K562 (cell line): ENCODE data around the gene PGP. TPM values are rescaled to one million over a fixed set of nuclear protein-coding genes. Genes with fewer than 3 reads are reported as not detected.

Experiments
- CBFA2T2 ChIP-seq: fragments of 450-650 bp; conservative IDR thresholded peaks from 2 replicates; pipeline ENCODE4 v1.6.1; 2017; ENCODE audit warnings: mild to moderate bottlenecking
- EWSR1 ChIP-seq: fragments of 450-650 bp; IDR thresholded peaks from 2 replicates; pipeline ENCODE4 v1.6.1; 2018; ENCODE audit warnings: borderline replicate concordance, mild to moderate bottlenecking, low read depth, moderate library complexity; ENCODE audit not compliant: partially characterized antibody
- FOSL1 ChIP-seq: fragments of 200-800 bp; sonication (Bioruptor generic); conservative IDR thresholded peaks from 2 replicates; pipeline ENCODE4 v1.6.1; 2016; ENCODE audit warnings: missing genetic modification characterization, missing compliant biosample characterization
- FOXM1 ChIP-seq, 2 experiments: fragments of 450-650 bp in 1 of 2; sonication (generic) in 1 of 2; formaldehyde crosslinking in 1 of 2; IDR thresholded peaks; 2 replicates each; pipeline versions ENCODE4 v1.6.1 to v1.9.0; 2017 to 2022; ENCODE audit warnings: low read depth in 2 of 2, mild to moderate bottlenecking in 2 of 2, missing genetic modification reagents in 1 of 2, moderate library complexity in 1 of 2
- GABPA ChIP-seq: fragments of 200-800 bp; sonication (Bioruptor generic); conservative IDR thresholded peaks from 2 replicates; pipeline ENCODE4 v1.6.1; 2016; ENCODE audit warnings: low read depth, missing genetic modification characterization, missing compliant biosample characterization
- HDAC1 ChIP-seq, 2 experiments: fragments of 450-650 bp; IDR thresholded peaks; 2 replicates each; pipeline ENCODE4 v1.6.1; 2016 to 2017; ENCODE audit warnings: inconsistent platforms in 1 of 2, mild to moderate bottlenecking in 1 of 2, moderate library complexity in 1 of 2
- HDAC6 ChIP-seq: IDR thresholded peaks from 2 replicates; pipeline ENCODE4 v1.6.1; 2012; ENCODE audit warnings: low read depth, mild to moderate bottlenecking, control low read depth, inconsistent platforms, low read length, moderate library complexity
- HEY1 ChIP-seq: fragments of 250-450 bp; sonication (Bioruptor Pico); IDR thresholded peaks from 2 replicates; pipeline ENCODE4 v1.5.0; 2020; ENCODE audit warnings: mild to moderate bottlenecking, moderate library complexity, borderline replicate concordance
- HOXB6 ChIP-seq: fragments of 250-450 bp; sonication (Bioruptor Pico); IDR thresholded peaks from 2 replicates; pipeline ENCODE4 v1.5.1; 2022; ENCODE audit warnings: mild to moderate bottlenecking, borderline replicate concordance
- IRF1 ChIP-seq: sonication (generic); formaldehyde crosslinking; IDR thresholded peaks from 2 replicates; pipeline ENCODE4 v1.8.0; 2022; ENCODE audit warnings: missing genetic modification reagents, mild to moderate bottlenecking, borderline replicate concordance
- LARP7 ChIP-seq: fragments of 450-650 bp; IDR thresholded peaks from 2 replicates; pipeline ENCODE4 v1.6.1; 2016
- MECOM ChIP-seq: fragments of 250-450 bp; sonication (Bioruptor Pico); IDR thresholded peaks from 2 replicates; pipeline ENCODE4 v1.8.0; 2022; ENCODE audit warnings: inconsistent platforms
- MTA1 ChIP-seq: fragments of 450-650 bp; IDR thresholded peaks from 2 replicates; pipeline ENCODE4 v1.6.1; 2017; ENCODE audit warnings: borderline replicate concordance
- POLR2B ChIP-seq: fragments of 450-650 bp; IDR thresholded peaks from 2 replicates; pipeline ENCODE4 v1.6.1; 2018; ENCODE audit warnings: low read depth; ENCODE audit not compliant: partially characterized antibody
- PTBP1 ChIP-seq: fragments of 200-400 bp; formaldehyde crosslinking; IDR thresholded peaks from 2 replicates; pipeline ENCODE4 v1.6.1; 2017; ENCODE audit warnings: low read depth, low read length
- RB1 ChIP-seq: fragments of 450-650 bp; IDR thresholded peaks from 2 replicates; pipeline ENCODE4 v1.6.1; 2017; ENCODE audit warnings: low read depth, mild to moderate bottlenecking
- SAFB2 ChIP-seq: fragments of 200-400 bp; formaldehyde crosslinking; IDR thresholded peaks from 2 replicates; pipeline ENCODE4 v1.6.1; 2018; ENCODE audit warnings: borderline replicate concordance, low read length, low read depth, moderate library complexity; ENCODE audit not compliant: severe bottlenecking
- SRF ChIP-seq, 2 experiments: fragments of 250-450, 450-650 bp in 1 of 2; sonication (Bioruptor Pico) in 1 of 2; sonication (generic) in 1 of 2; formaldehyde crosslinking; IDR thresholded peaks; 2 replicates each; pipeline versions ENCODE4 v1.5.0 to v1.5.1; 2020 to 2022; ENCODE audit warnings: mild to moderate bottlenecking in 1 of 2, missing genetic modification reagents in 1 of 2
- SRSF3 ChIP-seq: fragments of 200-400 bp; formaldehyde crosslinking; IDR thresholded peaks from 2 replicates; pipeline ENCODE4 v1.6.1; 2016; ENCODE audit warnings: mild to moderate bottlenecking, low read length, moderate library complexity; ENCODE audit not compliant: insufficient read depth
- TAF1 ChIP-seq: IDR thresholded peaks from 2 replicates; pipeline ENCODE4 v1.6.1; 2011; ENCODE audit warnings: mild to moderate bottlenecking, low read length, moderate library complexity; ENCODE audit not compliant: insufficient read depth, control insufficient read depth, severe bottlenecking; ENCODE audit errors: extremely low read depth
- THRA ChIP-seq: fragments of 450-650 bp; IDR thresholded peaks from 2 replicates; pipeline ENCODE4 v1.6.1; 2017; ENCODE audit warnings: mild to moderate bottlenecking, moderate library complexity
- TRIM25 ChIP-seq: fragments of 450-650 bp; IDR thresholded peaks from 2 replicates; pipeline ENCODE4 v1.7.0; 2016; ENCODE audit warnings: borderline replicate concordance
- TRIM28 ChIP-seq: fragments of 450-650 bp; IDR thresholded peaks from 2 replicates; pipeline ENCODE4 v1.6.1; 2017
- ZFX ChIP-seq: sonication (generic); formaldehyde crosslinking; IDR thresholded peaks from 2 replicates; pipeline ENCODE4 v1.8.0; 2022; ENCODE audit warnings: mild to moderate bottlenecking, missing genetic modification reagents, moderate library complexity
- ZNF175 ChIP-seq: fragments of 200-800 bp; sonication (Bioruptor generic); IDR thresholded peaks from 2 replicates; pipeline ENCODE4 v1.6.1; 2016; ENCODE audit warnings: low read depth, mild to moderate bottlenecking, missing genetic modification characterization, missing compliant biosample characterization
- ZNF324 ChIP-seq: fragments of 250-450 bp; sonication (Bioruptor Pico); IDR thresholded peaks from 2 replicates; pipeline ENCODE4 v1.4.0; 2020; ENCODE audit warnings: mild to moderate bottlenecking
- ZNF561 ChIP-seq: fragments of 450-650 bp; formaldehyde crosslinking; conservative IDR thresholded peaks from 2 replicates; pipeline ENCODE4 v1.4.0; 2020; ENCODE audit warnings: mild to moderate bottlenecking, moderate library complexity
- ZNF586 ChIP-seq: fragments of 450-650 bp; formaldehyde crosslinking; conservative IDR thresholded peaks from 2 replicates; pipeline ENCODE4 v1.4.0; 2020; ENCODE audit warnings: mild to moderate bottlenecking, moderate library complexity
- polyA plus RNA-seq, 8 experiments: library from polyadenylated mRNA; depleted of rRNA in 4 of 8; stranded (reverse) in 5 of 8; unstranded in 3 of 8; fragments of >200 nt; fragmentation: Nextera tagmentation in 2 of 8; fragmentation: Illumina TruSeq in 1 of 8; extraction: Ambion mirVana in 2 of 8; extraction: Trizol in 1 of 8; gene quantifications; 2 replicates each; pipeline versions ENCODE4 v1.2.1 to v1.2.3, GENCODE V29; 2011 to 2014; ENCODE audit warnings: inconsistent platforms in 1 of 8, missing spikeins in 1 of 8
- total RNA-seq, 7 experiments: library from RNA; depleted of rRNA in 6 of 7; stranded (reverse); fragments of >200 nt in 6 of 7; fragmentation: Illumina TruSeq in 2 of 7; extraction: Trizol in 2 of 7; gene quantifications; 2 replicates each; pipeline versions ENCODE4 v1.2.1 to v1.2.3, GENCODE V29; 2011 to 2021; ENCODE audit warnings: low replicate concordance in 1 of 7

The PGP gene
- total and polyA plus RNA-seq, 9 of the 15 experiments (the other 6 are each of a cell fraction or from before 2014, with no cell fraction given), result 1.1 to 57.6 (median 19.6) TPM

GRCh38 chr16:2205967-2206313 lies 8.7 kb downstream of the PGP start (continued):
- TF ChIP-seq THRA (no peak), FOXM1 (IDR thresholded peaks at IDR 0.05; ENCODE audit: low read depth) (no peak), FOXM1 (CRISPR knock-in tag; IDR thresholded peaks at IDR 0.05; ENCODE audit: low read depth) (no peak), POLR2B (no peak), ZFX (CRISPR knock-in tag) (no peak), CBFA2T2 (0 out of 2 replicates have a peak, but pooled peaks have one; percentile 23), ZNF324 (CRISPR knock-in tag) (no peak), HEY1 (CRISPR knock-in tag) (no peak), TRIM25 (no peak), EWSR1 (no peak), HDAC6 (no peak), MECOM (peak; percentile 43; the same call in 1 of the 2 replicates), LARP7 (no peak), RB1 (no peak), ZNF175 (CRISPR knock-in tag) (no peak), GABPA (no peak), HOXB6 (CRISPR knock-in tag) (no peak), TRIM28 (no peak), HDAC1 (IDR thresholded peaks at IDR 0.05) (no peak; a peak in 1 of 4 replicates), MTA1 (0 out of 2 replicates have a peak, but pooled peaks have one; percentile 27), FOSL1 (tag) (no peak), TAF1 (no peak), SRF (CRISPR knock-in tag; IDR thresholded peaks at IDR 0.05) (no peak), ZNF561 (CRISPR knock-in tag) (no peak), SRSF3 (no peak), SAFB2 (no peak), ZNF586 (no peak), PTBP1 (no peak), IRF1 (CRISPR knock-in tag) (no peak)
